Measurements from ENCODE around the gene LRIT2. TPM values are rescaled to one million over a fixed set of nuclear protein-coding genes. Genes with fewer than 3 reads are reported as not detected.

Gene LRIT2
- total RNA-seq, 1 experiment from 2014 or later, result not detected

DNA sequence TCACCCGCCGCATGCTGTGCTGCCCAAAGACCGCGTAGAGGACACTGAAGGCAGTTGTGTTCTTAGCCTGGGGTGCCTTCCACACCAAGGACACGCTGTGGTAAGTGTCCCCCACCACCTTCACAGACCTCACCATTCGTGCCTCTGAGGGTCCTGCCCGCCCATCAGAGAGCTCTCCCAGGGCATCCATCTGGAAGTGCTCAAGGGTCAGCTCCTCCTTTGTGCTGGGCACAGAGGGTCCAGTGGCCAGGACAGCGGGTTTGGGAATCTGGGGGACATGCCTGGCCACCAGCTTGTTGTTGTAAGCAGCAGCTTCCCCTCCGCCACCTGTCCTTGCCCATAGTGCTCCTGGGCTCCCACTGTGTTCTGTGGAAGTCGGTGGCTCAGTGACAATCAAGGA lies 7.0 kb upstream of the LRIT2 start:
- Histone ChIP-seq H3K23ac (ENCODE audit: insufficient read length, low read depth, low read length) (no peak overlapping the region), H3K4me2 (ENCODE audit: insufficient read depth, insufficient read length, low read length) (no peak overlapping the region), H3K56ac (ENCODE audit: insufficient read length, low read depth, low read length) (no peak overlapping the region), H3K79me2 (ENCODE audit: insufficient read depth, low read length) (no peaks in the 10 kb centered on the region), H3K27ac (ENCODE audit: insufficient read length, low read depth, low read length) (no peak overlapping the region), H3K4me1 (ENCODE audit: insufficient read depth, low read length) (no peaks in the 10 kb centered on the region), H4K91ac (ENCODE audit: insufficient read length, low read depth, low read length) (no peak overlapping the region), H2BK15ac (ENCODE audit: low read depth, low read length) (no peak overlapping the region), H2AK5ac (ENCODE audit: insufficient read length, low read length) (no peak overlapping the region), H4K20me1 (ENCODE audit: control insufficient read depth, insufficient read depth, insufficient read length) (no peaks in the 10 kb centered on the region), H3K9ac (ENCODE audit: extremely low read depth, insufficient read length, low read length) (no peak overlapping the region), H4K8ac (replicated peaks; ENCODE audit: insufficient read length, low read depth, low read length) (no peak overlapping the region), H2AFZ (ENCODE audit: low read length) (no peak overlapping the region), H3K79me1 (ENCODE audit: insufficient read depth, low read depth, low read length, poor library complexity, severe bottlenecking) (no peaks in the 10 kb centered on the region), H3K9me3 (ENCODE audit: control insufficient read depth, low read depth, low read length) (no peaks in the 10 kb centered on the region), H4K5ac (ENCODE audit: insufficient read length, low read depth, low read length) (no peak overlapping the region), H2BK120ac (ENCODE audit: low read depth, low read length, poor library complexity, severe bottlenecking) (no peak overlapping the region), H3T11ph (ENCODE audit: low read length) (no peak overlapping the region), H3K4ac (ENCODE audit: low read depth, low read length) (no peak overlapping the region), H2BK5ac (ENCODE audit: insufficient read length, low read length) (no peak overlapping the region), H3K18ac (ENCODE audit: insufficient read length, low read depth, low read length) (no peak overlapping the region), H3K27me3 (ENCODE audit: insufficient read depth, low read length) (no peaks in the 10 kb centered on the region; the same call in 1 of the 2 replicates), H3K23me2 (ENCODE audit: insufficient read length, low read depth, low read length, poor library complexity, severe bottlenecking) (no peaks in the 10 kb centered on the region), H3K14ac (ENCODE audit: insufficient read depth, low read length) (no peak overlapping the region), H2BK20ac (ENCODE audit: low read depth, low read length, poor library complexity, severe bottlenecking) (no peak overlapping the region), H2BK12ac (ENCODE audit: insufficient read length, low read depth, low read length) (no peak overlapping the region)
- Mint-ChIP-seq H3K4me1 (peaks cover 4% of the 10 kb centered on the region in 2 experiments; a peak in 2 of 4 replicates), H3K27me3 (ENCODE audit: low read depth) (peaks cover 27% of the 10 kb centered on the region), H3K36me3 (ENCODE audit: insufficient read depth in 1 of 3, low read depth in 3 of 3) (no peaks in the 10 kb centered on the region), H3K27ac (peak overlapping the region in 1 of 3 experiments; percentile 15; a peak in 1 of 7 replicates), H3K4me3 (no peak overlapping the region), H3K9me3 (no peaks in the 10 kb centered on the region)
- no peak for DNase-seq
- TF ChIP-seq, protein P1, sequence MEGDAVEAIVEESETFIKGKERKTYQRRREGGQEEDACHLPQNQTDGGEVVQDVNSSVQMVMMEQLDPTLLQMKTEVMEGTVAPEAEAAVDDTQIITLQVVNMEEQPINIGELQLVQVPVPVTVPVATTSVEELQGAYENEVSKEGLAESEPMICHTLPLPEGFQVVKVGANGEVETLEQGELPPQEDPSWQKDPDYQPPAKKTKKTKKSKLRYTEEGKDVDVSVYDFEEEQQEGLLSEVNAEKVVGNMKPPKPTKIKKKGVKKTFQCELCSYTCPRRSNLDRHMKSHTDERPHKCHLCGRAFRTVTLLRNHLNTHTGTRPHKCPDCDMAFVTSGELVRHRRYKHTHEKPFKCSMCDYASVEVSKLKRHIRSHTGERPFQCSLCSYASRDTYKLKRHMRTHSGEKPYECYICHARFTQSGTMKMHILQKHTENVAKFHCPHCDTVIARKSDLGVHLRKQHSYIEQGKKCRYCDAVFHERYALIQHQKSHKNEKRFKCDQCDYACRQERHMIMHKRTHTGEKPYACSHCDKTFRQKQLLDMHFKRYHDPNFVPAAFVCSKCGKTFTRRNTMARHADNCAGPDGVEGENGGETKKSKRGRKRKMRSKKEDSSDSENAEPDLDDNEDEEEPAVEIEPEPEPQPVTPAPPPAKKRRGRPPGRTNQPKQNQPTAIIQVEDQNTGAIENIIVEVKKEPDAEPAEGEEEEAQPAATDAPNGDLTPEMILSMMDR (conservative IDR thresholded peaks at IDR 0.05), result no peak
- WGBS (ENCODE audit: extremely low coverage, insufficient read length, low lambda C conversion rate), result no CpG with 5 or more reads among the region's 10 CpGs

Measured in H9 (cell line).